B cell (primary cell): Measurements from ENCODE around the gene JARID2. TPM values are rescaled to one million over a fixed set of nuclear protein-coding genes. Genes with fewer than 3 reads are reported as not detected.

Experiments
- ATAC-seq: fragments of 200-7000 bp; cut with Tn5 transposase; one replicate; pipeline ENCODE4 v1.10.0; 2021; ENCODE audit warnings: low read depth, mild to moderate bottlenecking, moderate number of reproducible peaks, moderate library complexity
- CTCF ChIA-PET: fragments of 350-600 bp; sonication (Branson Sonifier 250); formaldehyde crosslinking; loops from one replicate; lab custom pipeline; 2021; ENCODE audit warnings: antibody characterized with exemption, inconsistent platforms; lab: Charles Lee
- POLR2A ChIA-PET: fragments of 350-600 bp; sonication (Branson Sonifier 250); formaldehyde crosslinking; loops from one replicate; lab custom pipeline; 2021; ENCODE audit warnings: antibody characterized with exemption; lab: Charles Lee
- DNase-seq: peaks from one replicate; pipeline ENCODE4 v3.0.0; 2013
- H2AFZ ChIP-seq: 2 replicates; pipeline ENCODE4 v1.6.1; 2012; ENCODE audit warnings: mild to moderate bottlenecking, low read depth, low read length; ENCODE audit not compliant: insufficient read depth, poor library complexity, severe bottlenecking
- H3K27ac ChIP-seq, 2 donors: 1 replicate in 1 of 2; 2 replicates in 1 of 2; pipeline ENCODE4 v1.5.1; 2012 to 2013; ENCODE audit warnings: low read length in 2 of 2, mild to moderate bottlenecking in 2 of 2, moderate library complexity in 1 of 2
- H3K27me3 ChIP-seq, 4 experiments: fragments of 200-600 bp in 1 of 4; sonication (generic) in 1 of 4; replicated peaks in 1 of 4; 1 replicate in 2 of 4; 2 replicates in 2 of 4; pipeline versions ENCODE4 v1.6.1 to v1.7.0; 2013 to 2016; ENCODE audit warnings: low read length in 3 of 4, mild to moderate bottlenecking in 2 of 4, mixed read lengths in 1 of 4, moderate library complexity in 1 of 4; ENCODE audit not compliant: insufficient read depth in 4 of 4, control insufficient read depth in 3 of 4; ENCODE audit errors: control extremely low read depth in 1 of 4
- H3K36me3 ChIP-seq, 2 experiments: replicated peaks in 1 of 2; 1 replicate in 1 of 2; 2 replicates in 1 of 2; pipeline versions ENCODE4 v1.6.1 to v1.7.1; 2013; ENCODE audit warnings: low read length in 1 of 2; ENCODE audit not compliant: insufficient read depth in 2 of 2, control insufficient read depth in 1 of 2; ENCODE audit errors: control extremely low read depth in 1 of 2, extremely low read depth in 1 of 2
- H3K4me1 ChIP-seq, 2 donors: fragments of 200-600 bp in 1 of 2; sonication (generic) in 1 of 2; 1 replicate in 1 of 2; 2 replicates in 1 of 2; pipeline versions ENCODE4 v1.5.1 to v1.6.1; 2013 to 2017; ENCODE audit warnings: low read length in 2 of 2; ENCODE audit not compliant: control insufficient read depth in 2 of 2, insufficient read depth in 2 of 2
- H3K4me2 ChIP-seq: replicated peaks from 2 replicates; pipeline ENCODE3; 2012; ENCODE audit warnings: mild to moderate bottlenecking, low read depth, low read length; ENCODE audit not compliant: poor library complexity, severe bottlenecking
- H3K4me3 ChIP-seq, 5 experiments: fragments of 200-600 bp in 1 of 5; sonication (generic) in 1 of 5; 1 replicate in 3 of 5; 2 replicates in 2 of 5; pipeline versions ENCODE4 v1.5.1 to v1.7.0; 2011 to 2016; ENCODE audit warnings: low read length in 4 of 5, mild to moderate bottlenecking in 4 of 5, low read depth in 2 of 5, control low read depth in 1 of 5, moderate library complexity in 1 of 5; ENCODE audit not compliant: insufficient read depth in 1 of 5; ENCODE audit errors: control extremely low read depth in 1 of 5, extremely low read depth in 1 of 5
- H3K79me2 ChIP-seq: fragments of 200-600 bp; sonication (generic); one replicate; pipeline ENCODE4 v1.6.0; 2016; ENCODE audit warnings: low read length; ENCODE audit not compliant: control insufficient read depth, insufficient read depth
- H3K9ac ChIP-seq: fragments of 200-600 bp; sonication (generic); 2 replicates; pipeline ENCODE4 v1.6.1; 2017; ENCODE audit warnings: mild to moderate bottlenecking, low read length, moderate library complexity
- H3K9me3 ChIP-seq, 3 donors: one replicate each; pipeline versions ENCODE4 v1.6.1 to v1.7.1; 2013; ENCODE audit warnings: low read length in 2 of 3; ENCODE audit not compliant: control insufficient read depth in 2 of 3, insufficient read depth in 1 of 3; ENCODE audit errors: control extremely low read depth in 1 of 3
- H4K20me1 ChIP-seq: 2 replicates; pipeline ENCODE4 v1.6.0; 2012; ENCODE audit warnings: mild to moderate bottlenecking, low read length; ENCODE audit not compliant: insufficient read depth, control insufficient read depth, poor library complexity, severe bottlenecking
- H3K27ac Mint-ChIP-seq: one replicate; pipeline ENCODE4 v1.8.0; 2021; ENCODE audit warnings: mixed read lengths
- H3K27me3 Mint-ChIP-seq: one replicate; pipeline ENCODE4 v1.8.0; 2021; ENCODE audit warnings: mixed read lengths
- H3K4me1 Mint-ChIP-seq: one replicate; pipeline ENCODE4 v1.8.0; 2021; ENCODE audit warnings: mixed read lengths
- H3K4me3 Mint-ChIP-seq: one replicate; pipeline ENCODE4 v1.8.0; 2021; ENCODE audit warnings: mixed read lengths
- H3K9me3 Mint-ChIP-seq: one replicate; pipeline ENCODE4 v1.8.0; 2022; ENCODE audit warnings: mixed read lengths; ENCODE audit not compliant: insufficient read depth
- EZH2 ChIP-seq: IDR thresholded peaks from 2 replicates; pipeline ENCODE4 v1.6.1; 2012; ENCODE audit warnings: borderline replicate concordance, low read depth, mild to moderate bottlenecking, moderate library complexity, low read length; ENCODE audit not compliant: insufficient read depth, poor library complexity, severe bottlenecking
- WGBS: methylation state at CpG from one replicate; pipeline ENCODE4 v1.1.5; 2013; ENCODE audit warnings: missing lambda C conversion rate; ENCODE audit not compliant: insufficient coverage; 5-methylcytosine and 5-hydroxymethylcytosine counted together
- intact Hi-C: fragments of 100-400 bp; cut with micrococcal nuclease; formaldehyde crosslinking; loops from one replicate; pipeline ENCODE4 v1.10.0; 2022
- polyA plus RNA-seq: library from polyadenylated mRNA; depleted of rRNA; stranded (reverse); fragments of >200 nt; gene quantifications from 2 replicates; pipeline ENCODE4 v1.2.3, GENCODE V29; 2012
- total RNA-seq, 2 donors: library from RNA; stranded (reverse); fragments of 120-200 nt in 1 of 2; gene quantifications; 1 replicate in 1 of 2; 2 replicates in 1 of 2; pipeline versions ENCODE4 v1.2.3 to v1.2.4, GENCODE V29; 2013 to 2022
- TF ChIP-seq, protein P1 (sequence below): fragments of 200-600 bp; IDR thresholded peaks from one replicate; pipeline ENCODE4 v1.8.0; 2022; ENCODE audit warnings: antibody characterized with exemption, mild to moderate bottlenecking

The JARID2 gene
- total and polyA plus RNA-seq, 2 donors (not counting 1 experiment from before 2014, with no cell fraction given), result 11.0 to 58.1 TPM

DNA sequence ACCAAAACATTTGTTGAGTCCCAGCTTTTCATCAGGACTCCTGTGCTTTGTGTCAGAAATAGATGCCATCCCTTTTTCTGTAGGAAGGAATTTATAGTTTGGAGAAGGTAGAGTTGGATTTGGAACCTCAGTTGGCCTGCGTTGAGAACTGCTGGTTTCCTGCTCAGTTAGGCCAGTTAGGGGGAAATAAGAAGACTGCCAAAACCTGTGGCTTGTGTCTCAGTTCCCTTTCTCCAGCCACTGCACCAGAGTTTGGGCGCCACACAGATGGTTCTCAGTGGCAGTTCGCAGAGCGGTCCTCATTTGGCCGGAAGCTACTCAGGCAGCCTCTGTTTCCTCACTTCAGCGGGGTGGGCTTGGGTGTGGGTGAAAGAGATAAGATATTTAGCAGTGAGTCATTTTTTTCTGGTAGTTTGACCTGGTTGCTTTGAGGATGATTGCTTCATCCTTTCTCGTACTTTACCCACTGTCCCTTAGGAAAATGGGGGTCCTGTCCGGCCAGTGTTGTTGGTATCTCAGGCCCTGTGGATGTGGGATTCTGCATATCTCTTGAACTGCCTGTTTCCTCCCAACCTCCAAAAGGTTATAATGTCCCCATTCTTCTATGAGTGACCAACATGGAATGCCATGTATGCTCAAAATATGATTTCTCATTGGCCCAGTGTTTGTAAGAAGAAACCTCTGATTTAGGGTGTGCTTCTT, 53.7 kb downstream of the JARID2 start:
- POLR2A ChIA-PET, result no interaction called here
- peak overlapping the region; percentile 63 for H3K4me2 ChIP-seq
- H4K20me1 ChIP-seq, result peaks cover 36% of the 10 kb centered on the region
- peak overlapping the region; percentile 17 for H3K9ac ChIP-seq
- H3K9me3 ChIP-seq, result no peaks in the 10 kb centered on the region
- no peaks in the 10 kb centered on the region for H3K27me3 ChIP-seq
- Mint-ChIP-seq H3K4me3 (peak overlapping the region; percentile 48), H3K4me1 (peaks cover 76% of the 10 kb centered on the region), H3K27ac (peak overlapping the region; percentile 66), H3K9me3 (no peaks in the 10 kb centered on the region), H3K27me3 (no peaks in the 10 kb centered on the region)
- H3K4me1 ChIP-seq, result peaks cover 60 to 61% of the 10 kb centered on the region in 2 donors
- intact Hi-C loops, result loop anchor here (2.0 to 5.0 kb wide), 3 partner anchors 13 to 45 kb away; no protein-coding TSS in a partner anchor
- no peak overlapping the region for H2AFZ ChIP-seq
- H3K79me2 ChIP-seq, result peaks cover 97% of the 10 kb centered on the region
- peak overlapping the region; percentile 14 to 76 for H3K27ac ChIP-seq
- WGBS, result 0% methylated on average over 1 of the region's 8 CpGs
- DNase-seq (peak; percentile 80), ATAC-seq (peak; percentile 95)
- no peaks in the 10 kb centered on the region for H3K36me3 ChIP-seq
- TF ChIP-seq EZH2, result no peak
- TF ChIP-seq, protein P1, sequence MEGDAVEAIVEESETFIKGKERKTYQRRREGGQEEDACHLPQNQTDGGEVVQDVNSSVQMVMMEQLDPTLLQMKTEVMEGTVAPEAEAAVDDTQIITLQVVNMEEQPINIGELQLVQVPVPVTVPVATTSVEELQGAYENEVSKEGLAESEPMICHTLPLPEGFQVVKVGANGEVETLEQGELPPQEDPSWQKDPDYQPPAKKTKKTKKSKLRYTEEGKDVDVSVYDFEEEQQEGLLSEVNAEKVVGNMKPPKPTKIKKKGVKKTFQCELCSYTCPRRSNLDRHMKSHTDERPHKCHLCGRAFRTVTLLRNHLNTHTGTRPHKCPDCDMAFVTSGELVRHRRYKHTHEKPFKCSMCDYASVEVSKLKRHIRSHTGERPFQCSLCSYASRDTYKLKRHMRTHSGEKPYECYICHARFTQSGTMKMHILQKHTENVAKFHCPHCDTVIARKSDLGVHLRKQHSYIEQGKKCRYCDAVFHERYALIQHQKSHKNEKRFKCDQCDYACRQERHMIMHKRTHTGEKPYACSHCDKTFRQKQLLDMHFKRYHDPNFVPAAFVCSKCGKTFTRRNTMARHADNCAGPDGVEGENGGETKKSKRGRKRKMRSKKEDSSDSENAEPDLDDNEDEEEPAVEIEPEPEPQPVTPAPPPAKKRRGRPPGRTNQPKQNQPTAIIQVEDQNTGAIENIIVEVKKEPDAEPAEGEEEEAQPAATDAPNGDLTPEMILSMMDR, result no peak
- peak overlapping the region in 2 of 5 experiments; percentile 9 to 31 for H3K4me3 ChIP-seq
- CTCF ChIA-PET, result interaction anchor here (0.6 kb wide), 1 partner anchor 142 kb away, joined by 3 read pairs; no protein-coding TSS in a partner anchor
